ENCODE measurements around the gene KRT77. TPM values are rescaled to one million over a fixed set of nuclear protein-coding genes. Genes with fewer than 3 reads are reported as not detected.
"Not testable (repeated sequence)": the region's sequence is repeated elsewhere in the genome, so short reads cannot be mapped to it uniquely, and the experiment has no call there.

The KRT77 gene
- total RNA-seq, 1 donor from 2014 or later = not detected

- no peak overlapping the region for H3K4me3 ChIP-seq
- H3K4me1 ChIP-seq = peaks cover 6% of the 10 kb centered on the region
- no peak for TF ChIP-seq CTCF (IDR thresholded peaks at IDR 0.05)
- H3K27ac ChIP-seq = no peak overlapping the region
- intact Hi-C loops (cut with DNase I) = loop anchor here (10.0 kb wide), 1 partner anchor 140 kb away; no protein-coding TSS in a partner anchor
- H3K27me3 ChIP-seq = peaks cover 48% of the 10 kb centered on the region
- H3K9me3 ChIP-seq = no peaks in the 10 kb centered on the region
- no peaks in the 10 kb centered on the region for H3K36me3 ChIP-seq
- ATAC-seq (no peak), DNase-seq (no peak)
Observed at GRCh38 chr12:52714887-52715281, 11.6 kb upstream of the KRT77 start.

GRCh38 chr12:52713960-52714886 is 10.9 kb upstream of the KRT77 start:
- H3K27ac ChIP-seq = no peak overlapping the region
- H3K36me3 ChIP-seq = no peaks in the 10 kb centered on the region
- H3K27me3 ChIP-seq = peaks cover 48% of the 10 kb centered on the region
- H3K4me3 ChIP-seq = no peak overlapping the region
- intact Hi-C loops (cut with DNase I) = loop anchor here (10.0 kb wide), 1 partner anchor 141 kb away; no protein-coding TSS in a partner anchor
- no peaks in the 10 kb centered on the region for H3K9me3 ChIP-seq
- ATAC-seq (peak; percentile 32), DNase-seq (no peak)
- no peak for TF ChIP-seq CTCF (IDR thresholded peaks at IDR 0.05)
- H3K4me1 ChIP-seq = peaks cover 6% of the 10 kb centered on the region

GRCh38 chr12:52712122-52712521 is 8.8 kb upstream of the KRT77 start:
- intact Hi-C loops (cut with DNase I) = loop anchor here (10.0 kb wide), 1 partner anchor 143 kb away; no protein-coding TSS in a partner anchor
- not testable (repeated sequence) for H3K9me3 ChIP-seq, ATAC-seq, DNase-seq, H3K4me1 ChIP-seq, H3K36me3 ChIP-seq, H3K27ac ChIP-seq, H3K4me3 ChIP-seq
- H3K27me3 ChIP-seq = peaks cover 48% of the 10 kb centered on the region

- ATAC-seq = no peak
- peaks cover 38% of the 10 kb centered on the region for H3K27me3 ChIP-seq
Observed at GRCh38 chr12:52710730-52711129, 7.4 kb upstream of the KRT77 start.

GRCh38 chr12:52708010-52708409 is 4.7 kb upstream of the KRT77 start:
- Histone ChIP-seq H3K9me3 (no peaks in the 10 kb centered on the region), H3K27ac (no peak overlapping the region), H3K36me3 (no peaks in the 10 kb centered on the region), H3K27me3 (peaks cover 10% of the 10 kb centered on the region), H3K4me3 (no peak overlapping the region), H3K4me1 (no peaks in the 10 kb centered on the region)
- ATAC-seq = no peak
- no peak for DNase-seq
- intact Hi-C loops (cut with DNase I) = no loop called here
- TF ChIP-seq CTCF (IDR thresholded peaks at IDR 0.05) = no peak

More at GRCh38 chr12:52710730-52711129, 7.4 kb upstream of the KRT77 start:
- Histone ChIP-seq H3K9me3 (no peaks in the 10 kb centered on the region), H3K4me1 (peaks cover 6% of the 10 kb centered on the region), H3K27ac (no peak overlapping the region), H3K4me3 (no peak overlapping the region), H3K36me3 (no peaks in the 10 kb centered on the region)
- DNase-seq = no peak
- no peak for TF ChIP-seq CTCF (IDR thresholded peaks at IDR 0.05)
- intact Hi-C loops (cut with DNase I) = loop anchor here (10.0 kb wide), 1 partner anchor 144 kb away; no protein-coding TSS in a partner anchor

- ATAC-seq = no peak
- DNase-seq = no peak
- H3K4me1 ChIP-seq = no peaks in the 10 kb centered on the region
- H3K27me3 ChIP-seq = peaks cover 9% of the 10 kb centered on the region
- no peak overlapping the region for H3K27ac ChIP-seq
- TF ChIP-seq CTCF (IDR thresholded peaks at IDR 0.05) = no peak
- H3K4me3 ChIP-seq = no peak overlapping the region
- H3K36me3 ChIP-seq = no peaks in the 10 kb centered on the region
- no peaks in the 10 kb centered on the region for H3K9me3 ChIP-seq
- intact Hi-C loops (cut with DNase I) = no loop called here
Observed at GRCh38 chr12:52704464-52704863, 1.1 kb upstream of the KRT77 start.
